PC-9 (cell line): Measurements from ENCODE around the gene RNF187.

ENCODE experiments used
- EZH2 ChIP-seq: fragments of 200-600 bp; sonication (generic); IDR thresholded peaks from 2 replicates; pipeline ENCODE4 v1.8.0; 2017; ENCODE audit warnings: antibody characterized with exemption, low read depth
- TF ChIP-seq, protein P1 (sequence below): fragments of 200-600 bp; sonication (generic); conservative IDR thresholded peaks from 2 replicates; pipeline ENCODE4 v1.6.1; 2017; ENCODE audit warnings: mixed run types, antibody characterized with exemption, mild to moderate bottlenecking, moderate library complexity

DNA sequence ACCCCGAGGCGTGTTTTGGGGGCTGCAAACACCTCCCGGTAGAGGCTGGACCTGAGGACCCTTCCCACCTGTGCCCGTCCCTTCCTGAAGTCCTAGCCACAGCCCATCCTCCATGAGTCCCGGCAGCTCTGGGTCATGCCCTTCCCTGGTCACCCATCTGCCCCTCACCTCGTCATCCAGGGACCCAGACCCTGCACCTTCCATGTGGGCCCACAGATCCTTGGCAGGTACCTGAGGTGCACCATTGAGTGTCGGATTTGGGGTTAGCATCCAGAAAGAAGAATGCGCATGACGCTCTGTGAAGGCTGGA is 6.8 kb downstream of the RNF187 start:
- TF ChIP-seq, protein P1, sequence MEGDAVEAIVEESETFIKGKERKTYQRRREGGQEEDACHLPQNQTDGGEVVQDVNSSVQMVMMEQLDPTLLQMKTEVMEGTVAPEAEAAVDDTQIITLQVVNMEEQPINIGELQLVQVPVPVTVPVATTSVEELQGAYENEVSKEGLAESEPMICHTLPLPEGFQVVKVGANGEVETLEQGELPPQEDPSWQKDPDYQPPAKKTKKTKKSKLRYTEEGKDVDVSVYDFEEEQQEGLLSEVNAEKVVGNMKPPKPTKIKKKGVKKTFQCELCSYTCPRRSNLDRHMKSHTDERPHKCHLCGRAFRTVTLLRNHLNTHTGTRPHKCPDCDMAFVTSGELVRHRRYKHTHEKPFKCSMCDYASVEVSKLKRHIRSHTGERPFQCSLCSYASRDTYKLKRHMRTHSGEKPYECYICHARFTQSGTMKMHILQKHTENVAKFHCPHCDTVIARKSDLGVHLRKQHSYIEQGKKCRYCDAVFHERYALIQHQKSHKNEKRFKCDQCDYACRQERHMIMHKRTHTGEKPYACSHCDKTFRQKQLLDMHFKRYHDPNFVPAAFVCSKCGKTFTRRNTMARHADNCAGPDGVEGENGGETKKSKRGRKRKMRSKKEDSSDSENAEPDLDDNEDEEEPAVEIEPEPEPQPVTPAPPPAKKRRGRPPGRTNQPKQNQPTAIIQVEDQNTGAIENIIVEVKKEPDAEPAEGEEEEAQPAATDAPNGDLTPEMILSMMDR, result no peak
- TF ChIP-seq EZH2, result no peak
